GM13976 (cell line): ENCODE data around the gene OLIG3.
A peak's percentile ranks its signal among the peaks of the same experiment; 100 is the strongest.

ENCODE experiments used
- DNase-seq: peaks from one replicate; pipeline ENCODE4 v3.0.0; 2012; ENCODE audit warnings: low spot score
- in situ Hi-C: fragments of 300-500 bp; cut with MboI; formaldehyde crosslinking; loops from one replicate; pipeline ENCODE4 v1.12.0; 2022; ENCODE audit warnings: low sequenced_read_pairs, mixed read lengths, inconsistent platforms; ENCODE audit not compliant: unreplicated experiment
- TF ChIP-seq, protein P1 (sequence below): IDR thresholded peaks from 2 replicates; pipeline ENCODE4 v1.5.1; 2012; ENCODE audit warnings: borderline replicate concordance, mild to moderate bottlenecking; ENCODE audit not compliant: insufficient read depth; ENCODE audit errors: extremely low read depth, missing control alignments, control extremely low read depth

OLIG3 gene

DNA sequence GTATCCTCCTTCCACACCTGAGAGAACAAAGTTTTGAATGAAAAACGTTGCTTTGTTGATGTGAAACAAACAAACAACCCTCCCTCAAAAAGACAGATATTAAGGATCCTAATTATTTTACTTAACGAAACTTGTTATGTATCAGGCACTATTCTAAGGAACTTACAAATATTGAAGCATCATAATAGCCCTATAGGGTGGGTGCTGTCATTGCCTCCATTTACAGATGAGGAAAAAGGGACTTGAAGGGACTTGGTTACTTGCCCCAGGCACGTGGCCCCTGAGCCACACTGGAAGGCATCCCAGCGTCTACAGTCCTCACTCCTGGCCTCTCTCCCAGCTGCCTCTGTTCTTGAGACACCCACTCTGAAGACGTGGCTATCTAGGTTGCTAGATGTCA is 20.2 kb upstream of the OLIG3 start:
- in situ Hi-C loops = no loop called here
- TF ChIP-seq, protein P1, sequence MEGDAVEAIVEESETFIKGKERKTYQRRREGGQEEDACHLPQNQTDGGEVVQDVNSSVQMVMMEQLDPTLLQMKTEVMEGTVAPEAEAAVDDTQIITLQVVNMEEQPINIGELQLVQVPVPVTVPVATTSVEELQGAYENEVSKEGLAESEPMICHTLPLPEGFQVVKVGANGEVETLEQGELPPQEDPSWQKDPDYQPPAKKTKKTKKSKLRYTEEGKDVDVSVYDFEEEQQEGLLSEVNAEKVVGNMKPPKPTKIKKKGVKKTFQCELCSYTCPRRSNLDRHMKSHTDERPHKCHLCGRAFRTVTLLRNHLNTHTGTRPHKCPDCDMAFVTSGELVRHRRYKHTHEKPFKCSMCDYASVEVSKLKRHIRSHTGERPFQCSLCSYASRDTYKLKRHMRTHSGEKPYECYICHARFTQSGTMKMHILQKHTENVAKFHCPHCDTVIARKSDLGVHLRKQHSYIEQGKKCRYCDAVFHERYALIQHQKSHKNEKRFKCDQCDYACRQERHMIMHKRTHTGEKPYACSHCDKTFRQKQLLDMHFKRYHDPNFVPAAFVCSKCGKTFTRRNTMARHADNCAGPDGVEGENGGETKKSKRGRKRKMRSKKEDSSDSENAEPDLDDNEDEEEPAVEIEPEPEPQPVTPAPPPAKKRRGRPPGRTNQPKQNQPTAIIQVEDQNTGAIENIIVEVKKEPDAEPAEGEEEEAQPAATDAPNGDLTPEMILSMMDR = no peak
- no peak for DNase-seq

DNA sequence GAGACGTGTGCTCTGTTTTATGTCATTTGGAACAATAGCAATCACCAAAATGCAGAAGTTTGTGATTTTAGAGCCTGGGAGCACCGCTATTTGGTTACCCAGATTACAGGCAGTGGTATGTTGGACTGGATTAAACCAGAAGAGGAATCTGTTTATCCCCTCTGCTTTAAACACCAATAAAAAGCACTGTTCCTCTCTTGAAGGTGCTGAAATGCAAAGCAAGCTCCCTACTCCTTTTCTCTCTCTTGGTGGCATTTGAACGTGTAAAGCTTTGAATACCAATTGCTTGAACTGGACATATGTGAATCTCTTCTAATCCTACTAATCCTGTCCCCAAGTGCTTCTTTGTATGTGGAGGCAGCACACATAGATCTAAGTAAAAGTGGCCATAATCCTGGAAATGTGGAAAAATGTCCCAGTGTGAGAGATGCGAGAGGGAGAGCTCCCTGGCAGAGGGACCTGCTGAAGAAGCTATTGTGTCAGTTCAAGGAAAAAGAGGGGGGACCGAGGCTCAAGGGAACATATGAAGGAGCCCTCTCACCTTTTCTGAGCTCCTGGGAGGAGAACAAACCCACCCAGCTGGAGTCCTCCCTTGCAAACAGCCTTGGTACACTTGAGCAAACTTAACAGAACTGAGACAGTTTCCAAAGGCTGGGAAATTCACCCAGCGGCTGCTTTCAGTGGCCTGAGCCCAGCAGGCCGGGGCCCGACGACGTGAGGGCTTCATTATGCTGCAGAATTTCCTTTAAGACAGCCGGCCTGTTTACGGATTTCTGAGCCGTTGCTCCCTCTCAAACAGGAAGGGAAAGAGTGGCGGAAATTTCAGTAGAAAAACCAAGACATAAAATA is 18.8 kb upstream of the OLIG3 start:
- DNase-seq = no peak
- in situ Hi-C loops = no loop called here
- TF ChIP-seq, protein P1 = no peak

DNA sequence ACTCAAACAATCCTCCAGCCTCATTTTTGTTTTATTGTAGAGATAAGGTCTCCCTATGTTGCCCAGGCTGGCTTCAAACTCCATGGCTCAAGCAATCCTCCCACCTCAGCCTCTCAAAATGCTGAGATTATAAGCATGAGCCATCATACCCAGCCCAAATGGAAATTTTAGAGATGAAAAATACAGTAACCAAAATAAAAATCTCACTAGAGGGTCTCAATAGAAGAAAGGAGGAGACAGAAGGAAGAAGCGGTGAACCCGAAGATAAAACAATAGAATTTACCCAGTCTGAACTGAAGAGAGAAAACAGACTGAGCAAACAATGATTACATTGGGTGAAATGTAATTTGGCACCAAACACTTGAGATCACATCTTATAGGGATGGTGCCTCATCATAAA is 16.7 kb upstream of the OLIG3 start:
- DNase-seq = no peak
- TF ChIP-seq, protein P1 = no peak
- in situ Hi-C loops = no loop called here

DNA sequence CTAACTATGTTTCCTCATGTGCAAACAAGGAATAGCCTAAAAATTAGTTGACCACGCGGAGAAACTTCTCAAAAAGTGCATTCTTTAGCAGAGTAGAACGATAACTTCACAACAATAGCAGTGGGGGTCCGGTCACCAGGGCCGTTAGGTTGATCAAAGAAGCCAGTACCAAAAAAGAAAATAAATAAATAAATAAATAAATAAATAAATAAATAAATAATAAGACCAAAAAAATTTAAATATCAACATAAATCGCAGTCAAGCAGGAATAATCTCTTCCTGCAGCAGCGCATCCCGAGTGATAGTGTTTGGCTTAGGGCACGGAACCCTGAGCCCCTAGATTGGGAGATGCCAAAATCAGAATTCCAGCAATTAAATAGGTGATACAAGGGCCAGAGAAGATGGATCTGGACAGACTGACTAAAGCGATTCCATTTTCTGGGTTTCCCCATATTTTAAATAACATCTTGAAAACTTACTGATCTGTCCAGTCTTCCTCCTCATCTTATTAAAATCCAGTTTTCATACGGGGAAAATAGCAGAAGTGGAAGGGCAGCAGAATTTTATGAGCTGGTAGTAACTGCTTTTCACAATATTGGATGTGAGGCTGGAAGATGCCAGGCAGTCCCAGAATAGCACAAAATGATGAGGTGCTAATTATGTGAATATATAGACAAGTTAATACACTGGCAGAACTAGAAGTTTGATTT is 4.4 kb upstream of the OLIG3 start:
- in situ Hi-C loops = no loop called here
- no peak for DNase-seq
- TF ChIP-seq, protein P1 = no peak

DNA sequence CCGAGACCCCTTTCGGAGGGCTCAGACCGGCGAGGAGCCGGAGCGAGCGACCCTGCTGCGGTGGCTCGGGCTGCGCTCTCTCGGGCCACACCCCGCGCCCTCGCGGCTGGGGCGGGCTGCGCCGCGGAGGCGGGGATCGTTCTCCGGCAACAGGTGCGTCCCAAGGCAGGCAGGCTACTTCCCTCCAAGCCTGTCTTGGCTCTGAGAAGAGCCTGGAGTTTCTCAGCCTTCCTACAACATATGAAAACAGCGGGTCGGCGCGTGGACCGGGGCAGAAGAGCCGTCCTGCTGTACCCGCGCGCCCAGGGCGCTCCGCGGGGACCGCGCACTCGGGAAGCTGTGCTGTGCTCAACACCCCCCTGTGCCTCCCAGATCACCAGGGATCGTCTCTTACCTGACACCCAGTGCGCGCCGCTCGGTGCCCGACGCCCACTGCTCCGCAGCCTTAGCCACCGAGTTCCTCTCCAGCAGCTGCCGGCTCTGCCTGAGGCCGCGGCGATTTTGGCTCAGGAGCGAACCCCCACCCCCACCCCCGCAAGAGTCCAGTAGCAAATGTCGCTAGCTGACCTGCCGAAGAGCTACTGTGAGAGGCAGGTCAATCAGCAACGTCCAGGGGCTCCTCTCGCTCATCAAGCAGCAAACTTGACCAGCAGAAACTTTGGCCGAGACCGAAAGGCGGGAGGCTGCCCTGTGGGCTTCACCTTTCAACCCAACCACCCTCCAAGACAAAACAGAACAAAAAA is 3.7 kb upstream of the OLIG3 start:
- peak; percentile 34 for DNase-seq
- in situ Hi-C loops = no loop called here
- TF ChIP-seq, protein P1 = no peak
